ENCODE data around the gene FILIP1L. TPM values are rescaled to one million over a fixed set of nuclear protein-coding genes. Genes with fewer than 3 reads are reported as not detected.

FILIP1L gene
- total RNA-seq, 4 donors from 2014 or later, result 87.1 to 115 (median 99.6) TPM

DNA sequence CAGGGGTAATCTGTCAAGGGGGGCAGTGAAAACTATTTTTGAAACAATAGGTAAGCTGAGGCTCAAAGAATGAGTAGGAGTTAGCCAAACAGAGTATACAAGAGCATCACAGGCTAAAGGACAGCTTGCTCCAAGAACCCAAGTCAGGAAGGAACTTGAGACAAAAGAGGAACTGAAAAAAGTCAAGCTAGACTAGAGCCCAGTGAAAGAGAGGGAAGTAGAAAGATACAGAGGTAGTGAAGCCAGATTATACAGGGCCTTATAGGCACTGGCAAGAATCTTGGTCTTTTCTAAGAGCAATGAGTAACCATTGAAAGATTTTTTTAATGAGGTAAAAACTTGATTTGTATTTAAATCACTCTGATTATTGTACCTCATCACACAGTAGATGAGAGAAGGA lies 69.9 kb downstream of the FILIP1L start:
- intact Hi-C loops (cut with DNase I; ENCODE audit: low total_unique reads), result no loop called here
- DNase-seq (no peak), ATAC-seq (no peak)
- peaks cover 82 to 86% of the 10 kb centered on the region in 2 donors for H3K4me1 ChIP-seq
- H3K36me3 ChIP-seq, result no peaks in the 10 kb centered on the region
- TF ChIP-seq, protein P1, sequence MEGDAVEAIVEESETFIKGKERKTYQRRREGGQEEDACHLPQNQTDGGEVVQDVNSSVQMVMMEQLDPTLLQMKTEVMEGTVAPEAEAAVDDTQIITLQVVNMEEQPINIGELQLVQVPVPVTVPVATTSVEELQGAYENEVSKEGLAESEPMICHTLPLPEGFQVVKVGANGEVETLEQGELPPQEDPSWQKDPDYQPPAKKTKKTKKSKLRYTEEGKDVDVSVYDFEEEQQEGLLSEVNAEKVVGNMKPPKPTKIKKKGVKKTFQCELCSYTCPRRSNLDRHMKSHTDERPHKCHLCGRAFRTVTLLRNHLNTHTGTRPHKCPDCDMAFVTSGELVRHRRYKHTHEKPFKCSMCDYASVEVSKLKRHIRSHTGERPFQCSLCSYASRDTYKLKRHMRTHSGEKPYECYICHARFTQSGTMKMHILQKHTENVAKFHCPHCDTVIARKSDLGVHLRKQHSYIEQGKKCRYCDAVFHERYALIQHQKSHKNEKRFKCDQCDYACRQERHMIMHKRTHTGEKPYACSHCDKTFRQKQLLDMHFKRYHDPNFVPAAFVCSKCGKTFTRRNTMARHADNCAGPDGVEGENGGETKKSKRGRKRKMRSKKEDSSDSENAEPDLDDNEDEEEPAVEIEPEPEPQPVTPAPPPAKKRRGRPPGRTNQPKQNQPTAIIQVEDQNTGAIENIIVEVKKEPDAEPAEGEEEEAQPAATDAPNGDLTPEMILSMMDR (IDR thresholded peaks at IDR 0.05 in 4 of 5, conservative IDR thresholded peaks at IDR 0.05 in 1 of 5), result no peak
- TF ChIP-seq POLR2A (IDR thresholded peaks at IDR 0.05), result no peak
- in situ Hi-C loops (cut with MboI; ENCODE audit: low sequenced_read_pairs in 4 of 4), result no loop called here
- no peak overlapping the region for H3K4me3 ChIP-seq
- peak overlapping the region; percentile 87 to 94 (median 88) for H3K27ac ChIP-seq
- H3K9me3 ChIP-seq, result no peaks in the 10 kb centered on the region
- H3K27me3 ChIP-seq, result no peaks in the 10 kb centered on the region

DNA sequence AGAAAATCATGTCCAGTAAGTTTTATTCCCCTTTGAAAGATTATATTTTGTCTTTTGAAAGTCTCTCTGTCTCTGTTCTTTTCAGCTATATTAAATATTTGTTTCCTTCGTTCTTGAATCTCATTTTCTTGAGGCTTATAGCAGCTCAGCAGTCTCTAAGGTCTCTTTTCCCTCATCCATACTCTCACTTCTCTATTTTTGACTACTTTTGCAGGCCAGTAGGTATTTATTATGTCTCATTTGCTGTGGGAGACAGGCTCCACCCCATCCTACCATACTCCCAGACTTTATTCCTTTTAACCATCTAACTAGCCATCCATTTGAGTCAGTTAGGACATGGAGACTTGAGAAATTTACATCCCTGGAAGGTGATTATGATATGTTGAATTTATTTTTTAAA lies 71.0 kb downstream of the FILIP1L start:
- ATAC-seq (no peak), DNase-seq (no peak)
- Histone ChIP-seq H3K27ac (peak overlapping the region; percentile 87 to 94 (median 88)), H3K4me1 (peaks cover 74 to 80% of the 10 kb centered on the region in 2 donors), H3K4me3 (no peak overlapping the region), H3K27me3 (no peaks in the 10 kb centered on the region), H3K36me3 (no peaks in the 10 kb centered on the region), H3K9me3 (no peaks in the 10 kb centered on the region)
- TF ChIP-seq, protein P1 (IDR thresholded peaks at IDR 0.05 in 4 of 5, conservative IDR thresholded peaks at IDR 0.05 in 1 of 5), result no peak
- TF ChIP-seq POLR2A (IDR thresholded peaks at IDR 0.05), result no peak
- in situ Hi-C loops (cut with MboI; ENCODE audit: low sequenced_read_pairs in 4 of 4), result no loop called here
- intact Hi-C loops (cut with DNase I; ENCODE audit: low total_unique reads), result no loop called here

DNA sequence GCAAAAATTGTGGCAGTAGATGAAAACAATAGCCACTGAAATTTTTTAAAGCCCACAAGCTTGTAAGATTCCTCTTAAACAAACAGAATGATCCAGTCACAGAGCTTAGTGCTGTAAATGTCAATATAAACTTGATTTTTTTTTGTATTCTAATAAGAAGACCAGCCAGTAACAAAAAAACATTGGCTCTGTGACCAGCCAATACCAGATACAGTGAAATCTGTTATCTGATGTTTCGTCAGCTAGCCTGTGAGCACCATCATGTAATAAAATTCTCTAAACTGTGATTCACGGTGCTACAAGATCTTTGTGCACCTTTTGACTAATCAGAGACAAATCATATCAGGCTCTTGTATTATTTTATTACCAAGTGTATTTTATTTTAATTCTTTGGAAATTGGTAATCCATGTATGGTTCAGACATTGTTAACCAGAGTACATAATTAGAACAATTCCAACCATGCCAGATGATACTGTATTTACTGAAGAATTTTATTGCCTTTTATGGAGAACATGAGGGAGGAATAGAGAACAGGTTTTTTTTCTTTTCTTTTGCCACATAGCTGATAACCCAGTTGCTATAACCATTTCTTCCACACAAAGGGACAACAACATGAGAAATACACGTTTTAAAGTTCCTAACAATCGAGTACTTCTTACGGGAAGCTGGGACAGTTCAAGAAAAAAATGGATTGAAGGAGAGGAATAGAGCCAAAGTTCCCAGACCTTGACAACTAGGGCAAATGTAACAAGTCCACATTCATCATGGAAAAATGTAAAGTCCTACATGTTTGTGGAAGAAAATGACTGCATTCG lies 71.9 kb downstream of the FILIP1L start:
- Histone ChIP-seq H3K4me1 (peaks cover 65 to 73% of the 10 kb centered on the region in 2 donors), H3K36me3 (no peaks in the 10 kb centered on the region), H3K9me3 (no peaks in the 10 kb centered on the region), H3K27me3 (no peaks in the 10 kb centered on the region), H3K4me3 (peak overlapping the region in 1 of 4 donors; percentile 7), H3K27ac (peak overlapping the region; percentile 87 to 94 (median 88))
- in situ Hi-C loops (cut with MboI; ENCODE audit: low sequenced_read_pairs in 4 of 4), result no loop called here
- TF ChIP-seq POLR2A (IDR thresholded peaks at IDR 0.05), result no peak
- TF ChIP-seq, protein P1 (IDR thresholded peaks at IDR 0.05 in 4 of 5, conservative IDR thresholded peaks at IDR 0.05 in 1 of 5), result no peak
- ATAC-seq, result no peak
- intact Hi-C loops (cut with DNase I; ENCODE audit: low total_unique reads), result no loop called here
- no peak for DNase-seq

DNA sequence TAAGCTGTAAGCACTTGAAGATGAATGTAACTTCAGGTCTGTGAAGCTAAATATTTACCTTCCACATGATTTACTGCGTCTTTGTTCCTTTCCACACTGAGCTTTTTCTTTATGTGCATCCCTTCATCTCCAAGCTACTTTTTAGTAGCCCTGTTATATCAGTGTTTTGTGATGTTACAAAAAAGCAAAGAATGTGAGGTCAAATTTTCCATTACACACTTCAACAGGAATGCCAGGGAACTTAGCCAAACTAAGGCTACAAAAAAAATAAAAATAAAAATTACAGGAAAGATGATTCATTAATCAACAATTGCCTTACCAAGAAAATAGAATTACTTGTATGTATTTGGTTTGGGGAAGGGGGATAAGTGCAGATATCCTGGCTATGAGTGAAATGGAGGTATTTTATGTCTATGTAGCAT lies 73.0 kb downstream of the FILIP1L start:
- Histone ChIP-seq H3K4me3 (no peak overlapping the region), H3K36me3 (no peaks in the 10 kb centered on the region), H3K4me1 (peaks cover 56 to 64% of the 10 kb centered on the region in 2 donors), H3K27ac (peak overlapping the region; percentile 87 to 94 (median 88)), H3K27me3 (no peaks in the 10 kb centered on the region), H3K9me3 (no peaks in the 10 kb centered on the region)
- TF ChIP-seq POLR2A (IDR thresholded peaks at IDR 0.05), result peak; percentile 7 to 19
- TF ChIP-seq, protein P1 (IDR thresholded peaks at IDR 0.05 in 4 of 5, conservative IDR thresholded peaks at IDR 0.05 in 1 of 5), result no peak
- in situ Hi-C loops (cut with MboI; ENCODE audit: low sequenced_read_pairs in 4 of 4), result no loop called here
- ATAC-seq (peak; percentile 28 to 40), DNase-seq (no peak)
- intact Hi-C loops (cut with DNase I; ENCODE audit: low total_unique reads), result no loop called here
